Measurements from ENCODE around the gene JAZF1.
"Not testable (repeated sequence)": the region's sequence is repeated elsewhere in the genome, so short reads cannot be mapped to it uniquely, and the experiment has no call there.

The JAZF1 gene

GRCh38 chr7:27947586-27948278 is 232.9 kb downstream of the JAZF1 start:
- no peak for DNase-seq (ENCODE audit: low read depth in 4 of 4, low spot score in 1 of 4)

GRCh38 chr7:27946351-27946750 is 234.2 kb downstream of the JAZF1 start:
- DNase-seq (ENCODE audit: low read depth in 4 of 4, low spot score in 1 of 4): no peak

- no peak for DNase-seq (ENCODE audit: low read depth in 4 of 4, low spot score in 1 of 4)
Observed at GRCh38 chr7:27945058-27945795, 235.4 kb downstream of the JAZF1 start.

- DNase-seq (ENCODE audit: low read depth in 4 of 4, low spot score in 1 of 4): no peak
Observed at GRCh38 chr7:27944643-27945042, 236.0 kb downstream of the JAZF1 start.

GRCh38 chr7:27943241-27943640 is 237.4 kb downstream of the JAZF1 start:
- DNase-seq (ENCODE audit: low read depth in 4 of 4, low spot score in 1 of 4): no peak

- no peak for DNase-seq (ENCODE audit: low read depth in 4 of 4, low spot score in 1 of 4)
Observed at GRCh38 chr7:27942711-27943110, 237.9 kb downstream of the JAZF1 start.

- DNase-seq (ENCODE audit: low read depth in 4 of 4, low spot score in 1 of 4): no peak
Observed at GRCh38 chr7:27941522-27941921, 239.1 kb downstream of the JAZF1 start.

GRCh38 chr7:27940341-27940740 is 240.3 kb downstream of the JAZF1 start:
- DNase-seq (ENCODE audit: low read depth in 4 of 4, low spot score in 1 of 4): no peak

GRCh38 chr7:27939893-27940292 is 240.7 kb downstream of the JAZF1 start:
- no peak for DNase-seq (ENCODE audit: low read depth in 4 of 4, low spot score in 1 of 4)

GRCh38 chr7:27936768-27937102 is 243.9 kb downstream of the JAZF1 start:
- no peak for DNase-seq (ENCODE audit: low read depth in 4 of 4, low spot score in 1 of 4)

- no peak for DNase-seq (ENCODE audit: low read depth in 4 of 4, low spot score in 1 of 4)
Observed at GRCh38 chr7:27936047-27936767, 244.4 kb downstream of the JAZF1 start.

- no peak for DNase-seq (ENCODE audit: low read depth in 4 of 4, low spot score in 1 of 4)
Observed at GRCh38 chr7:27933671-27934565, 246.7 kb downstream of the JAZF1 start.

- DNase-seq (ENCODE audit: low read depth in 4 of 4, low spot score in 1 of 4): no peak
Observed at GRCh38 chr7:27930910-27931476, 249.6 kb downstream of the JAZF1 start.

GRCh38 chr7:27929127-27929526 is 251.5 kb downstream of the JAZF1 start:
- DNase-seq (ENCODE audit: low read depth in 4 of 4, low spot score in 1 of 4): no peak

- DNase-seq (ENCODE audit: low read depth in 4 of 4, low spot score in 1 of 4): no peak
Observed at GRCh38 chr7:27928001-27928400, 252.6 kb downstream of the JAZF1 start.

- DNase-seq (ENCODE audit: low read depth in 4 of 4, low spot score in 1 of 4): no peak
Observed at GRCh38 chr7:27925573-27926201, 254.9 kb downstream of the JAZF1 start.

GRCh38 chr7:27923642-27923980 is 257.0 kb downstream of the JAZF1 start:
- DNase-seq (ENCODE audit: low read depth in 4 of 4, low spot score in 1 of 4): no peak

- no peak for DNase-seq (ENCODE audit: low read depth in 4 of 4, low spot score in 1 of 4)
Observed at GRCh38 chr7:27922907-27923641, 257.5 kb downstream of the JAZF1 start.

- not testable (repeated sequence) for DNase-seq (ENCODE audit: low read depth in 4 of 4, low spot score in 1 of 4)
Observed at GRCh38 chr7:27922389-27922788, 258.2 kb downstream of the JAZF1 start.
